Small intestine (tissue), 7 donors: Measurements from ENCODE around the gene BMPER. TPM values are rescaled to one million over a fixed set of nuclear protein-coding genes. Genes with fewer than 3 reads are reported as not detected.

Source experiments
- DNase-seq, 2 donors: peaks; one replicate each; pipeline versions ENCODE4 v3.0.0 to v3.0.0-alpha.2; 2013
- FAIRE-seq: peaks from 2 replicates; lab custom pipeline; 2012; peaks lifted over from hg19 to GRCh38; lab: Jason Lieb, UNC
- H3K27ac ChIP-seq, 3 donors: one replicate each; pipeline ENCODE4 v1.5.1; 2013; ENCODE audit warnings: low read length in 2 of 3, mild to moderate bottlenecking in 2 of 3, control low read depth in 1 of 3, inconsistent platforms in 1 of 3, low read depth in 1 of 3, moderate library complexity in 1 of 3
- H3K27me3 ChIP-seq, 3 donors: one replicate each; pipeline ENCODE4 v1.6.1; 2013; ENCODE audit warnings: low read length in 3 of 3, inconsistent platforms in 1 of 3; ENCODE audit not compliant: control insufficient read depth in 3 of 3, insufficient read depth in 3 of 3
- H3K36me3 ChIP-seq, 3 donors: one replicate each; pipeline ENCODE4 v1.6.1; 2013; ENCODE audit warnings: low read length in 3 of 3, inconsistent platforms in 1 of 3, low read depth in 1 of 3, mild to moderate bottlenecking in 1 of 3, moderate library complexity in 1 of 3; ENCODE audit not compliant: control insufficient read depth in 3 of 3, insufficient read depth in 2 of 3
- H3K4me1 ChIP-seq, 3 donors: one replicate each; pipeline ENCODE4 v1.6.1; 2013; ENCODE audit warnings: low read length in 2 of 3, inconsistent platforms in 1 of 3, low read depth in 1 of 3, mild to moderate bottlenecking in 1 of 3, moderate library complexity in 1 of 3; ENCODE audit not compliant: control insufficient read depth in 3 of 3, insufficient read depth in 2 of 3
- H3K4me3 ChIP-seq, 3 donors: one replicate each; pipeline ENCODE4 v1.5.1; 2013; ENCODE audit warnings: low read length in 3 of 3, control low read depth in 1 of 3, inconsistent platforms in 1 of 3, low read depth in 1 of 3, mild to moderate bottlenecking in 1 of 3, moderate library complexity in 1 of 3
- H3K9me3 ChIP-seq, 2 donors: one replicate each; pipeline ENCODE4 v1.6.1; 2013; ENCODE audit warnings: low read depth in 1 of 2, low read length in 1 of 2; ENCODE audit not compliant: control insufficient read depth in 2 of 2, insufficient read depth in 1 of 2
- WGBS, 3 donors: extraction: QIAGEN DNeasy Blood & Tissue Kit; methylation state at CpG; one replicate each; pipeline ENCODE4 v1.1.7; 2013; 5-methylcytosine and 5-hydroxymethylcytosine counted together
- polyA plus RNA-seq, 4 donors: library from polyadenylated mRNA; stranded (reverse) in 3 of 4; unstranded in 1 of 4; fragments of 200-250 nt in 3 of 4; fragments of 120-200 nt in 1 of 4; gene quantifications; one replicate each; pipeline versions ENCODE4 v1.2.1 to v1.2.3, GENCODE V29; 2013
- donor health status: healthy with polysubstance abuse.
- donor health status: control.
- donor health status: control.
- donor health status: Bipolar disorder and iron deficiency.
- donor health status: healthy.

The BMPER gene
- polyA plus RNA-seq, 4 donors, result 1.1 to 1.9 (median 1.2) TPM; not detected in 1

- H3K36me3 ChIP-seq, result no peaks in the 10 kb centered on the region
- no peak overlapping the region for H3K27ac ChIP-seq
- no peak for FAIRE-seq
- H3K4me1 ChIP-seq, result no peaks in the 10 kb centered on the region
- WGBS, 3 donors, result 17 to 40% (median 18%) methylated on average over 4 of the region's 4 CpGs
- peaks cover 0 to 9% of the 10 kb centered on the region in 2 donors for H3K9me3 ChIP-seq
- peak; percentile 35 to 36 for DNase-seq
- H3K4me3 ChIP-seq, result no peak overlapping the region
- no peaks in the 10 kb centered on the region for H3K27me3 ChIP-seq
Observed at GRCh38 chr7:34091321-34091917, 186.1 kb downstream of the BMPER start.

GRCh38 chr7:34093276-34093675 is 187.9 kb downstream of the BMPER start:
- no peak overlapping the region for H3K27ac ChIP-seq
- H3K27me3 ChIP-seq, result no peaks in the 10 kb centered on the region
- DNase-seq (no peak), FAIRE-seq (no peak)
- H3K36me3 ChIP-seq, result no peaks in the 10 kb centered on the region
- whole genome bisulfite sequencing, 3 donors, result 91 to 94% (median 92%) methylated on average over 3 of the region's 3 CpGs
- no peak overlapping the region for H3K4me3 ChIP-seq
- peaks cover 0 to 9% of the 10 kb centered on the region in 2 donors for H3K9me3 ChIP-seq
- H3K4me1 ChIP-seq, result no peaks in the 10 kb centered on the region

- H3K9me3 ChIP-seq, result peaks cover 0 to 9% of the 10 kb centered on the region in 2 donors
- 67 to 79% (median 72%) methylated on average over 4 of the region's 4 CpGs for WGBS, 3 donors
- H3K4me1 ChIP-seq, result no peaks in the 10 kb centered on the region
- DNase-seq (no peak), FAIRE-seq (no peak)
- H3K27ac ChIP-seq, result no peak overlapping the region
- no peaks in the 10 kb centered on the region for H3K27me3 ChIP-seq
- no peak overlapping the region for H3K4me3 ChIP-seq
- no peaks in the 10 kb centered on the region for H3K36me3 ChIP-seq
Observed at GRCh38 chr7:34096198-34096651, 190.9 kb downstream of the BMPER start.

- Histone ChIP-seq H3K27me3 (no peaks in the 10 kb centered on the region), H3K36me3 (no peaks in the 10 kb centered on the region), H3K9me3 (peaks cover 0 to 9% of the 10 kb centered on the region in 2 donors), H3K4me1 (no peaks in the 10 kb centered on the region), H3K27ac (no peak overlapping the region), H3K4me3 (no peak overlapping the region)
- WGBS, 3 donors, result 48 to 74% (median 51%) methylated on average over 2 of the region's 2 CpGs
- no peak for DNase-seq
- no peak for FAIRE-seq
Observed at GRCh38 chr7:34096777-34097176, 191.4 kb downstream of the BMPER start.

GRCh38 chr7:34100661-34101060 is 195.3 kb downstream of the BMPER start:
- 70 to 75% (median 74%) methylated on average over 4 of the region's 4 CpGs for WGBS, 3 donors
- Histone ChIP-seq H3K27ac (no peak overlapping the region), H3K4me3 (no peak overlapping the region), H3K27me3 (no peaks in the 10 kb centered on the region), H3K9me3 (no peaks in the 10 kb centered on the region), H3K36me3 (no peaks in the 10 kb centered on the region), H3K4me1 (no peaks in the 10 kb centered on the region)
- FAIRE-seq, result no peak
- DNase-seq, result no peak

- no peak for FAIRE-seq
Observed at GRCh38 chr7:34104115-34104514, 198.8 kb downstream of the BMPER start.

GRCh38 chr7:34104992-34105391 is 199.7 kb downstream of the BMPER start:
- H3K4me1 ChIP-seq, result no peaks in the 10 kb centered on the region
- no peak for DNase-seq
- no peak overlapping the region for H3K4me3 ChIP-seq
- H3K27me3 ChIP-seq, result no peaks in the 10 kb centered on the region
- FAIRE-seq, result no peak
- no peak overlapping the region for H3K27ac ChIP-seq
- no peaks in the 10 kb centered on the region for H3K9me3 ChIP-seq
- 68 to 83% (median 73%) methylated on average over 1 of the region's 1 CpG for WGBS, 3 donors
- no peaks in the 10 kb centered on the region for H3K36me3 ChIP-seq

More at GRCh38 chr7:34104115-34104514, 198.8 kb downstream of the BMPER start:
- no peaks in the 10 kb centered on the region for H3K4me1 ChIP-seq
- H3K36me3 ChIP-seq, result no peaks in the 10 kb centered on the region
- no peak for DNase-seq
- no peak overlapping the region for H3K4me3 ChIP-seq
- 48 to 72% (median 62%) methylated on average over 6 of the region's 6 CpGs for WGBS, 3 donors
- no peaks in the 10 kb centered on the region for H3K9me3 ChIP-seq
- no peak overlapping the region for H3K27ac ChIP-seq
- H3K27me3 ChIP-seq, result no peaks in the 10 kb centered on the region

GRCh38 chr7:34107276-34107675 is 201.9 kb downstream of the BMPER start:
- Histone ChIP-seq H3K36me3 (no peaks in the 10 kb centered on the region), H3K27ac (no peak overlapping the region), H3K27me3 (no peaks in the 10 kb centered on the region), H3K4me1 (no peaks in the 10 kb centered on the region), H3K9me3 (no peaks in the 10 kb centered on the region), H3K4me3 (no peak overlapping the region)
- 70 to 87% (median 83%) methylated on average over 5 of the region's 5 CpGs for WGBS, 3 donors
- DNase-seq, result no peak
- FAIRE-seq, result no peak

- no peaks in the 10 kb centered on the region for H3K9me3 ChIP-seq
- no peak overlapping the region for H3K27ac ChIP-seq
- no peak overlapping the region for H3K4me3 ChIP-seq
- no peaks in the 10 kb centered on the region for H3K27me3 ChIP-seq
- H3K4me1 ChIP-seq, result no peaks in the 10 kb centered on the region
- DNase-seq (no peak), FAIRE-seq (no peak)
- H3K36me3 ChIP-seq, result no peaks in the 10 kb centered on the region
- WGBS, 3 donors, result 75 to 78% (median 76%) methylated on average over 4 of the region's 4 CpGs
Observed at GRCh38 chr7:34108165-34108564, 202.8 kb downstream of the BMPER start.
